NOMO-1 treated with DMSO at 0.1 percent for 48 hours (cell line): ENCODE data around the gene PGAP3.
A peak's percentile ranks its signal among the peaks of the same experiment; 100 is the strongest.

ENCODE experiments used
- DNase-seq: peaks from one replicate; lab custom pipeline; 2025; ENCODE audit not compliant: unreplicated experiment; lab: John Stamatoyannopoulos, UW

PGAP3 gene

GRCh38 chr17:39660397-39661385 lies 27.2 kb downstream of the PGAP3 start:
- DNase-seq = no peak

- DNase-seq = no peak
Observed at GRCh38 chr17:39660011-39660360, 27.9 kb downstream of the PGAP3 start.

GRCh38 chr17:39659279-39660010 lies 28.4 kb downstream of the PGAP3 start:
- peak; percentile 27 for DNase-seq

DNA sequence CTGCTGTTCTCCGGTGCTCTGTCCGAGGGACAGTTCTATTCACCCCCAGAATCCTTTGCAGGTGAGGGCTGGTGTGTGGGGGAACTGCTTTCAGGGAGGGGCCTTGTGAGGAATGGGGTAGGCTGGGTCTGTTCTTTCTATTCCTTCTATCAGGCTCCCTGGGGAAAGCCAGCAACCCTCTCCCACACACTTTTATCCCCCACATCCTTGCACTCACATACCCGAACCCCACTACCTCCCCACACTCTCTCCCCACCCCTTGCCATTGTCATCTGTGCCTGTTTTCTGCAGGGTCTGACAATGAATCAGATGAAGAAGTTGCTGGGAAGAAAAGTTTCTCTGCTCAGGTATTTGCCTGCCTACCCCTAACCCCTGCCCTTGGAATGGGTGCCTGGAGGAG lies 29.1 kb downstream of the PGAP3 start:
- no peak for DNase-seq

GRCh38 chr17:39658346-39658745 lies 29.5 kb downstream of the PGAP3 start:
- DNase-seq = no peak

- no peak for DNase-seq
Observed at GRCh38 chr17:39655105-39655504, 32.8 kb downstream of the PGAP3 start.

- peak; percentile 40 for DNase-seq
Observed at GRCh38 chr17:39653662-39654331, 34.1 kb downstream of the PGAP3 start.

DNA sequence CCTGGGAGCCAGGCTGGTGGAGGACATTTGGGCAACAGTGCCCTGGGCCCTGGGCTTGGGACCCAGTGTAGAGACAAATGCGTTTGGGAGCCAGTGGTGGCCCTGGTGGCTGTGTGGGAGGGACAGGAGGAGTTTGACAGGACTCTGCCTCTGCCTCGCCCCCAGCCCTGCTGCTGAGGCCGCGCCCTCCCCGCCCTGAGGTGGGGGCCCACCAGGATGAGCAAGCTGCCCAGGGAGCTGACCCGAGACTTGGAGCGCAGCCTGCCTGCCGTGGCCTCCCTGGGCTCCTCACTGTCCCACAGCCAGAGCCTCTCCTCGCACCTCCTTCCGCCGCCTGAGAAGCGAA lies 34.6 kb downstream of the PGAP3 start:
- no peak for DNase-seq

DNA sequence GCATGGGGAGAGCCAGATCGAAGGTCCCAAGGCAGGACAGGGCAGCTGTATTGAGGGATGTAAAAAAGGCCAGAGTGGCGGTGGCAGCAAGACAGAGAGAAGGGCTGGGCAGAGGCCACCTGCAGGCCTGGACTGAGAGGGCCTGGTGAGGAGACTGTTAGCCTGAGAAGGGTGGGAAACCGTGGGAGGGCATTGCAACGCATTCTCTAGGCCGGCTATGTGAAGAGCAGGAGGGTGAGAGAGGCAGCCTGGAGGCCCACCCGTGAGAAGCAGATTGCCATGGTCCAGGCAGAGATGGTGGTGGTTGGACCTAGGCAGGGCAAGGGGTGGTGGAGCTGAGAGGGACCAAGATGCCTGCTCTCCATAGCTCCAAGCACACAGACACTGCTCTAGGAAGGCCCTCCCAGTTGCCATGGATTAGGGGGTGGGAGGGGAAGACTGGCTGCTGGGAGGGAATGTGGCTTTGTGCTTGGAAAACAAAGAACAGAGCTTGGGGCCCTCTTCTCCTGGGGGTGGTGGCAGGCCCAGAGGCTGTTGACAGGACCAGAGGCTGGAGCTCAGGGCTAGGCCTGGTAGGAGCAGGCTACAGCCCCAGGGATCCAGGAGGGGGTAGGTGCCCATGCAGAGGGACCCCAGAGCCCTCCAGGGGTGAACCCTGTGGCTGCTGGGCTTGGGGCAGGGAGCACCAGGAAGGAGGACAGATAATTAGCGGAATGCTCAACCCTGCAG lies 35.1 kb downstream of the PGAP3 start:
- no peak for DNase-seq

DNA sequence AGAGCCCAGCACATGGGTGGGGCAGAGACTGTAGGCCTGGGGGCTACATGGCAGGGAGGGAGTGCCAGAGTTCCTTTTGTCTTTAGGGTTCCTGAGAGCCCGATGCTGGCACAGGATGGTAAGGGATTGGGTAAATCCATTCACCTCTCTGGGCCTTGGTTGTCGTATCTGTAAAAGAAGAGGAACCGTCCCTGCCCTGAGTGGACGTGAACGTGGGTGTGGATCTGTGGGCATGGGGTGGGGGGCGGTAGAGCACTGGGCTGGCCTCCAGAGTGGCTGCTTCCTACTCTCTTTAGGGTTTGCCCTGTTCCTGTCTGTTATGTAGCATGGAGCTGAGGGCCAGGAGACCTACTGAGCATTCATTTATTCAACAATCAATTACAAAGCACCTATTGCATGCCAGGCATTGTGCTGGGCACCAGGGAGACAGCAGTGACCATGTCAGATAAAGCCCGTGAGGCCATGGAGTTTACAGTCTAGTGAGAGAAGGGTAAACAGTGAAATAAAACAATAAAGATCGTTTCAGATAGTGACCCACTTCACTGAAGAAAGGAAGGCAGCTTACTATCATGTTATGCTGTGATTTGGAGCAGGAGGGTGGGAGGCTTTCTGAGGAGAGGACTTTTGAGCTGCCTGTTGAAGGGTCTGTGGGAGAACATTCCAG lies 35.8 kb downstream of the PGAP3 start:
- DNase-seq = no peak

GRCh38 chr17:39650121-39650579 lies 37.7 kb downstream of the PGAP3 start:
- DNase-seq = no peak

- no peak for DNase-seq
Observed at GRCh38 chr17:39648616-39649366, 39.1 kb downstream of the PGAP3 start.

GRCh38 chr17:39647256-39647655 lies 40.6 kb downstream of the PGAP3 start:
- DNase-seq = no peak

DNA sequence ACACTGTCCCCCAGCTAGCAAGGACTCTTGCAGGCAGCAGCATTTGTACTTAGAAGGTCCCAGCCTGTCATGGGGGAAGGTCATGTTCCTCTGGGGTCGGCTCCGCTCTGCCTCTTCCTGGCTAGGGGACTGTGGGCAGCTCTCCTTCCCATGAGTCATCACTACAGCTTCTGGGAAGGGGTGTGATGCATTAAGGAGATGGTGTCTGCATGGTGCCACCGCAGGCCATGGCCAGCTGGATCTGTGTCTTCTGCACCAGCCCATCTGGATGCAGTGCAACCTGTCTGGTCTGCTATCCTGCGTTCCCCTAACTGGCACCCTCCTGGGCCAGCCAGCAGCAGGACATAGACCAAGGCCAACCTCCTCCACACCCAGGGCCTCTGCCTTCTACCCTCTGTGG lies 44.6 kb downstream of the PGAP3 start:
- DNase-seq = no peak

DNA sequence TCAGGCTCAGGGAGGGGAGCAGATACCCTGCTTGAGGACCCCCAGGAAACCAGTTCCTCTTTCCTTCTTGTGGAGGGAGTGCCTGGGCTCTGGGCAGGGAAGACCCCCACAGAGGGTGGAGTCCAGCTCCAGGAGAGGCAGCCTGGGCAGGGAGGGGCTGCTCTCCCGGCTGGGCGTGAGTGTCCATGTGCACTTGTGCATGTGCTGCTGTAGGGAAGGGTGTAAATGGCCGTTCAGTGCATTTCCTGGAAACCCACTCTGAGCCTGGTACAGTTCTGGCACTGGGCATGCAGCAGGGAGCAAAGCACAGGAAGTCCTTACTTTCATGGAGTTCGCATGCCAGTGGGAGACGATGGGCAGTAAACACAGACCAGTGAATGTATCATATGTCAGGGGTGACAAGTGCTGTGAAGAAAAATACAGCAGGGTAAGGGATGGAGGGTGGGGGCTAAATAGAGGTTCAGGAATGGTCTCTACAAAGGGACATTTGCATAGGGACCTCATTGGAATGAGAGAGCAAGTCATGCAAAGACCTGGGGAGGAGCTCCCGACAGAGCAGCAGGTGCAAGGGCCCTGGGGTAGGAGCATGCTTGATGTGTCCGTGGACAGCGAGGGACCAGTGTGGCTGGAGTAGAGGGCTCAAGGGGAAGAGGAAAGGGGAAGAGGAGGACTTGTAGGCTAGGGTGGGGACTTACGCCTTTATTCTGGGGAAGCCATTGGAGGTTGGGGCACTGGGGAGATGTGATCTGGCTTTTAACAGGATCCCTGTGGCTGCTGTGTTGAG lies 45.4 kb downstream of the PGAP3 start:
- DNase-seq = no peak

GRCh38 chr17:39641883-39642282 lies 46.0 kb downstream of the PGAP3 start:
- no peak for DNase-seq

DNA sequence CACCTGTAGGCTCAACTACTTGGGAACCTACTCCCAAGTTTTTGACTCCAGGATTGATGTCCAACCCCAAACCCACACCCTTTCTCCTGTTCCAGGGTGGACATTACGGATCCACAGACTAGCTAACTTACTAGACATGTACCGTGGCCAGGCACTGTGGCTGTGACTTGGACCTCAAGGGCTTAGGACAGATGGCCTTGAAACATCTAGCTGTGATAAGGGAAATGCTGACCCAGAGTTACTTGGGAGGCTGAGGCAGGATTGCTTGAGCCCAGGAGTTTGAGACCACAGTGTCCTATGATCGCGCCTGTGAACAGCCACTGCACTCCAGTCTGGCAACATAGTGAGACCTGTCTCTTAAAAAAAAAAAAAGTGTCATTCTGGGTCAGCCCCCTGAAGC lies 46.8 kb downstream of the PGAP3 start:
- no peak for DNase-seq

DNA sequence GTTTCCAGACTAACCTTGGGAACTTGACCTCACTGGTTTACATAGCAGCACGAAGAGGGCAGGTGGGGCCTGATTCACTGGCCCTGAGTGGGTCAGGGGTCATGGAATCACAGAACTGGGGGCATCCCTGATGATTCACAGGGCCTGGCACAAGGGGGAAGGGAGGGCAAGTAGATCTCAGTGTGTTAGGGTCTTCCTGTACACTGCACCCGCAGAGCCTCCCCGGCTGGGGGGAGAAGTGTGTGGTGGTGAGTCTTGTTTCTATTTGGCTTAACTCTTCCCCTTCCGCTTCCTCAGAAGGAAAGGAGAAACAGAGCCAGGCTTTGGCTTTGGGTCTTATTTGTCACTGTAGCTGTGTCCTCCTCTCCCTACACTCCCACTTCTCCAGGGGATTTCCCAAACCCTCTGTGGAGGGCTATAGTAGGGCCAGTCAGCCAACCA lies 47.2 kb downstream of the PGAP3 start:
- no peak for DNase-seq
